Endothelial cell of umbilical vein (primary cell): ENCODE measurements around the gene KRT84. TPM values are rescaled to one million over a fixed set of nuclear protein-coding genes. Genes with fewer than 3 reads are reported as not detected.

Source experiments
- BruUV-seq: library from RNA; stranded (reverse); fragments of 400-500 nt; replicated peaks from 2 replicates; lab custom pipeline; 2021; lab: Mats Ljungman, UMichigan
- CTCF ChIA-PET: fragments of 300-600, 350-600 bp; sonication (Branson Sonifier 250); formaldehyde crosslinking; loops from one replicate; lab custom pipeline; 2021; ENCODE audit warnings: antibody characterized with exemption, inconsistent platforms; lab: Charles Lee
- POLR2A ChIA-PET: fragments of 300-600, 350-600 bp; sonication (Branson Sonifier 250); formaldehyde crosslinking; loops from one replicate; lab custom pipeline; 2021; ENCODE audit warnings: antibody characterized with exemption, inconsistent platforms; lab: Charles Lee
- DNase-seq: peaks from one replicate; pipeline ENCODE4 v3.0.0-alpha.2; 2011; ENCODE audit warnings: low read depth, low spot score
- FAIRE-seq: peaks from 2 replicates; lab custom pipeline; 2011; peaks lifted over from hg19 to GRCh38; lab: Jason Lieb, UNC
- H2AFZ ChIP-seq: 2 replicates; pipeline ENCODE4 v1.6.0; 2012; ENCODE audit warnings: low read depth, low read length, control low read depth, inconsistent platforms
- H3K27ac ChIP-seq: 2 replicates; pipeline ENCODE4 v1.5.1; 2011; ENCODE audit warnings: low read depth, mild to moderate bottlenecking, control low read depth, low read length, moderate library complexity; ENCODE audit not compliant: insufficient read depth
- H3K27me3 ChIP-seq, 2 experiments: 2 replicates each; pipeline versions ENCODE4 v1.6.0 to v1.6.1; 2011; ENCODE audit warnings: low read length in 2 of 2, mixed read lengths in 1 of 2; ENCODE audit not compliant: control insufficient read depth in 2 of 2, insufficient read depth in 2 of 2
- H3K36me3 ChIP-seq, 2 experiments: 2 replicates in 1 of 2; 3 replicates in 1 of 2; pipeline ENCODE4 v1.5.1; 2011; ENCODE audit warnings: low read length in 2 of 2, mild to moderate bottlenecking in 1 of 2, moderate library complexity in 1 of 2; ENCODE audit not compliant: control insufficient read depth in 2 of 2, insufficient read depth in 2 of 2; ENCODE audit errors: extremely low read depth in 1 of 2
- H3K4me1 ChIP-seq: 3 replicates; pipeline ENCODE4 v1.5.1; 2011; ENCODE audit warnings: mild to moderate bottlenecking, low read length; ENCODE audit not compliant: control insufficient read depth, insufficient read depth; ENCODE audit errors: extremely low read depth
- H3K4me2 ChIP-seq: 2 replicates; pipeline ENCODE4 v1.6.1; 2011; ENCODE audit warnings: low read length, control low read depth, mixed read lengths; ENCODE audit not compliant: insufficient read depth
- H3K4me3 ChIP-seq, 3 experiments: fragments of 200-600 bp in 1 of 3; sonication (generic), shearing (Covaris generic) in 1 of 3; replicated peaks in 1 of 3; 2 replicates each; pipeline ENCODE4 v1.5.1; 2011 to 2016; ENCODE audit warnings: control low read depth in 3 of 3, low read length in 3 of 3, mild to moderate bottlenecking in 2 of 3, inconsistent platforms in 1 of 3, low read depth in 1 of 3, moderate library complexity in 1 of 3; ENCODE audit not compliant: insufficient read depth in 1 of 3
- H3K79me2 ChIP-seq: 2 replicates; pipeline ENCODE4 v1.6.0; 2012; ENCODE audit warnings: low read length, inconsistent platforms; ENCODE audit not compliant: control insufficient read depth, insufficient read depth
- H3K9ac ChIP-seq: replicated peaks from 2 replicates; pipeline ENCODE3; 2011; ENCODE audit warnings: low read length, control low read depth; ENCODE audit not compliant: insufficient read depth; ENCODE audit errors: extremely low read depth
- H3K9me1 ChIP-seq: replicated peaks from 3 replicates; pipeline ENCODE4 v1.6.0; 2011; ENCODE audit warnings: mild to moderate bottlenecking, low read length; ENCODE audit not compliant: control insufficient read depth, insufficient read depth; ENCODE audit errors: extremely low read depth
- H3K9me3 ChIP-seq: replicated peaks from 2 replicates; pipeline ENCODE4 v1.5.1; 2012; ENCODE audit warnings: low read length, inconsistent platforms; ENCODE audit not compliant: control insufficient read depth, insufficient read depth
- H4K20me1 ChIP-seq: replicated peaks from 2 replicates; pipeline ENCODE3; 2011; ENCODE audit warnings: mild to moderate bottlenecking, low read length; ENCODE audit not compliant: control insufficient read depth, insufficient read depth; ENCODE audit errors: extremely low read depth
- CTCF ChIP-seq, 2 donors: IDR thresholded peaks; 1 replicate in 1 of 2; 2 replicates in 1 of 2; pipeline ENCODE4 v1.5.1; 2011; ENCODE audit warnings: low read length in 2 of 2, mild to moderate bottlenecking in 2 of 2, moderate library complexity in 2 of 2, control low read depth in 1 of 2, inconsistent platforms in 1 of 2, low read depth in 1 of 2; ENCODE audit not compliant: insufficient read depth in 1 of 2; ENCODE audit errors: extremely low read depth in 1 of 2
- EZH2 ChIP-seq: IDR thresholded peaks from 2 replicates; pipeline ENCODE4 v1.6.1; 2012; ENCODE audit warnings: borderline replicate concordance, low read depth, mild to moderate bottlenecking, moderate library complexity, low read length, inconsistent platforms; ENCODE audit not compliant: severe bottlenecking
- FOS ChIP-seq: IDR thresholded peaks from 2 replicates; pipeline ENCODE4 v1.6.1; 2011; ENCODE audit warnings: mild to moderate bottlenecking, low read length, moderate library complexity, borderline replicate concordance; ENCODE audit not compliant: insufficient read depth
- GATA2 ChIP-seq: IDR thresholded peaks from 2 replicates; pipeline ENCODE4 v1.7.0; 2011; ENCODE audit warnings: low read depth, mild to moderate bottlenecking, moderate library complexity, mixed read lengths, low read length; ENCODE audit not compliant: insufficient read length, insufficient read depth
- JUN ChIP-seq: IDR thresholded peaks from 2 replicates; pipeline ENCODE4 v1.6.1; 2011; ENCODE audit warnings: borderline replicate concordance, low read depth; ENCODE audit not compliant: insufficient read length, insufficient read depth
- MAX ChIP-seq: IDR thresholded peaks from 2 replicates; pipeline ENCODE4 v1.6.1; 2011; ENCODE audit not compliant: insufficient read depth, insufficient read length
- MYC ChIP-seq: IDR thresholded peaks from one replicate; pipeline ENCODE4 v1.6.1; 2011; ENCODE audit warnings: mild to moderate bottlenecking, low read depth, low read length
- POLR2A ChIP-seq: IDR thresholded peaks from 2 replicates; pipeline ENCODE4 v1.6.1; 2012; ENCODE audit warnings: low read depth, mild to moderate bottlenecking, control low read depth, low read length
- POLR2AphosphoS5 ChIP-seq: IDR thresholded peaks from 2 replicates; pipeline ENCODE4 v1.6.1; 2012; ENCODE audit warnings: low read depth, mild to moderate bottlenecking, control low read depth, low read length, moderate library complexity; ENCODE audit not compliant: insufficient read depth
- dilution Hi-C: fragments of 300-500 bp; cut with MboI; formaldehyde crosslinking; loops from one replicate; pipeline ENCODE4 v1.15.0; 2019; ENCODE audit warnings: low sequenced_read_pairs; ENCODE audit not compliant: extremely low pct_ligation_motif_present
- intact Hi-C: fragments of 100-400 bp; cut with micrococcal nuclease; formaldehyde crosslinking; loops from one replicate; pipeline ENCODE4 v1.10.0; 2022
- polyA plus RNA-seq, 4 experiments: library from polyadenylated mRNA; depleted of rRNA in 3 of 4; stranded (reverse) in 3 of 4; unstranded in 1 of 4; fragments of >200 nt; gene quantifications; 2 replicates each; pipeline versions ENCODE4 v1.2.1 to v1.2.3, GENCODE V29; 2011 to 2012; ENCODE audit warnings: missing spikeins in 1 of 4
- total RNA-seq: library from RNA; stranded (reverse); gene quantifications from 2 replicates; pipeline ENCODE4 v1.2.3, GENCODE V29; 2021

The KRT84 gene
- total and polyA plus RNA-seq, 2 donors (not counting 3 experiments of a cell fraction or from before 2014, with no cell fraction given) = not detected

GRCh38 chr12:52398176-52398575 is 12.7 kb upstream of the KRT84 start:
- Histone ChIP-seq H2AFZ (no peak overlapping the region), H3K4me3 (no peak overlapping the region), H3K9me3 (no peaks in the 10 kb centered on the region), H3K9ac (no peak overlapping the region), H3K4me2 (no peak overlapping the region), H3K4me1 (no peaks in the 10 kb centered on the region), H3K9me1 (no peaks in the 10 kb centered on the region), H3K27ac (no peak overlapping the region), H3K79me2 (no peaks in the 10 kb centered on the region), H3K36me3 (no peaks in the 10 kb centered on the region), H3K27me3 (peaks cover 0 to 2% of the 10 kb centered on the region in 2 experiments), H4K20me1 (no peaks in the 10 kb centered on the region)
- intact Hi-C loops (no loop called here), dilution Hi-C loops (no loop called here)
- DNase-seq (no peak), FAIRE-seq (no peak)
- no TSS peak for BruUV-seq
- ChIA-PET POLR2A (no interaction called here), CTCF (interaction anchor here (1.7 to 2.3 kb wide), 2 partner anchors 19 to 472 kb away, joined by 5 to 8 read pairs; no protein-coding TSS in a partner anchor)
- TF ChIP-seq POLR2A = no peak
- TF ChIP-seq POLR2AphosphoS5 = no peak
- TF ChIP-seq FOS = no peak
- TF ChIP-seq EZH2 = no peak
- no peak for TF ChIP-seq JUN
- TF ChIP-seq MAX = no peak
- no peak for TF ChIP-seq CTCF (IDR thresholded peaks at IDR 0.05; ENCODE audit: extremely low read depth in 1 of 2, insufficient read depth in 1 of 2, low read depth in 1 of 2, low read length in 2 of 2)
- TF ChIP-seq MYC = no peak
- no peak for TF ChIP-seq GATA2
